NCI-H345 (cell line): ENCODE results near the gene QKI.

ENCODE experiments used
- DNase-seq: peaks from one replicate; lab custom pipeline; 2025; lab: John Stamatoyannopoulos, UW

Gene QKI

GRCh38 chr6:163391985-163392384, 22.5 kb upstream of the QKI start:
- DNase-seq: no peak

- DNase-seq: no peak
Measured at GRCh38 chr6:163392533-163392932, 22.0 kb upstream of the QKI start.

GRCh38 chr6:163393923-163394322, 20.6 kb upstream of the QKI start:
- DNase-seq: no peak

- DNase-seq: no peak
Measured at GRCh38 chr6:163394659-163395058, 19.9 kb upstream of the QKI start.

GRCh38 chr6:163395122-163395830, 19.2 kb upstream of the QKI start:
- DNase-seq: no peak

- no peak for DNase-seq
Measured at GRCh38 chr6:163395831-163396185, 18.7 kb upstream of the QKI start.

GRCh38 chr6:163397326-163397725, 17.2 kb upstream of the QKI start:
- DNase-seq: no peak

- no peak for DNase-seq
Measured at GRCh38 chr6:163398115-163398514, 16.4 kb upstream of the QKI start.

GRCh38 chr6:163398815-163399214, 15.7 kb upstream of the QKI start:
- no peak for DNase-seq

- DNase-seq: no peak
Measured at GRCh38 chr6:163400509-163400908, 14.0 kb upstream of the QKI start.

GRCh38 chr6:163401039-163401885, 13.3 kb upstream of the QKI start:
- DNase-seq: no peak

- no peak for DNase-seq
Measured at GRCh38 chr6:163402616-163403015, 11.9 kb upstream of the QKI start.

GRCh38 chr6:163404825-163405265, 9.7 kb upstream of the QKI start:
- DNase-seq: no peak

GRCh38 chr6:163405412-163406309, 8.9 kb upstream of the QKI start:
- no peak for DNase-seq

- no peak for DNase-seq
Measured at GRCh38 chr6:163406366-163406765, 8.2 kb upstream of the QKI start.

GRCh38 chr6:163406830-163407229, 7.7 kb upstream of the QKI start:
- DNase-seq: no peak

- no peak for DNase-seq
Measured at GRCh38 chr6:163408352-163408991, 6.0 kb upstream of the QKI start.

GRCh38 chr6:163409712-163410111, 4.8 kb upstream of the QKI start:
- no peak for DNase-seq

GRCh38 chr6:163412341-163412740, 2.2 kb upstream of the QKI start:
- no peak for DNase-seq

- no peak for DNase-seq
Measured at GRCh38 chr6:163412801-163413344, 1.6 kb upstream of the QKI start.

GRCh38 chr6:163413345-163414116, 987 bp upstream of the QKI start:
- DNase-seq: peak; percentile 73
